LoVo (cell line): ENCODE results near the gene RTN4RL1.
A peak's percentile ranks its signal among the peaks of the same experiment; 100 is the strongest.

Source experiments
- DNase-seq: peaks from one replicate; pipeline ENCODE4 v3.0.0-alpha.2; 2016; ENCODE audit warnings: low spot score

The RTN4RL1 gene

GRCh38 chr17:2059547-2060384, 34.6 kb upstream of the RTN4RL1 start:
- no peak for DNase-seq

- no peak for DNase-seq
Measured at GRCh38 chr17:2058586-2059546, 33.7 kb upstream of the RTN4RL1 start.

- no peak for DNase-seq
Measured at GRCh38 chr17:2057760-2058585, 32.8 kb upstream of the RTN4RL1 start.

GRCh38 chr17:2057175-2057759, 32.1 kb upstream of the RTN4RL1 start:
- DNase-seq: no peak

- DNase-seq: no peak
Measured at GRCh38 chr17:2056206-2057174, 31.4 kb upstream of the RTN4RL1 start.

GRCh38 chr17:2055292-2056205, 30.4 kb upstream of the RTN4RL1 start:
- no peak for DNase-seq

GRCh38 chr17:2054512-2055291, 29.6 kb upstream of the RTN4RL1 start, which contains the start of gene HIC1:
TSS of gene HIC1 (plus strand) at chr17:2055103. CDS start at chr17:2056691, 1,588 bp downstream.
- DNase-seq: peak; percentile 75

GRCh38 chr17:2054262-2054511, 29.1 kb upstream of the RTN4RL1 start:
- no peak for DNase-seq

- no peak for DNase-seq
Measured at GRCh38 chr17:2053380-2054261, 28.5 kb upstream of the RTN4RL1 start.

GRCh38 chr17:2051933-2052559, 26.9 kb upstream of the RTN4RL1 start:
- no peak for DNase-seq

GRCh38 chr17:2051061-2051932, 26.2 kb upstream of the RTN4RL1 start:
- peak; percentile 43 for DNase-seq

- peak; percentile 80 for DNase-seq
Measured at GRCh38 chr17:2050300-2051060, 25.3 kb upstream of the RTN4RL1 start.

GRCh38 chr17:2049333-2050299, 24.5 kb upstream of the RTN4RL1 start:
- DNase-seq: peak; percentile 86

GRCh38 chr17:2048805-2049204, 23.7 kb upstream of the RTN4RL1 start:
- DNase-seq: no peak
